HG03097 (cell line): ENCODE results near the gene STX8.
"Not testable (repeated sequence)": the region's sequence is repeated elsewhere in the genome, so short reads cannot be mapped to it uniquely, and the experiment has no call there.

Experiments used
- ATAC-seq: cut with Tn5 transposase; IDR thresholded peaks from one replicate; pipeline ENCODE4 v1.9.1; 2021; ENCODE audit not compliant: unreplicated experiment, low FRiP score

Gene STX8

DNA sequence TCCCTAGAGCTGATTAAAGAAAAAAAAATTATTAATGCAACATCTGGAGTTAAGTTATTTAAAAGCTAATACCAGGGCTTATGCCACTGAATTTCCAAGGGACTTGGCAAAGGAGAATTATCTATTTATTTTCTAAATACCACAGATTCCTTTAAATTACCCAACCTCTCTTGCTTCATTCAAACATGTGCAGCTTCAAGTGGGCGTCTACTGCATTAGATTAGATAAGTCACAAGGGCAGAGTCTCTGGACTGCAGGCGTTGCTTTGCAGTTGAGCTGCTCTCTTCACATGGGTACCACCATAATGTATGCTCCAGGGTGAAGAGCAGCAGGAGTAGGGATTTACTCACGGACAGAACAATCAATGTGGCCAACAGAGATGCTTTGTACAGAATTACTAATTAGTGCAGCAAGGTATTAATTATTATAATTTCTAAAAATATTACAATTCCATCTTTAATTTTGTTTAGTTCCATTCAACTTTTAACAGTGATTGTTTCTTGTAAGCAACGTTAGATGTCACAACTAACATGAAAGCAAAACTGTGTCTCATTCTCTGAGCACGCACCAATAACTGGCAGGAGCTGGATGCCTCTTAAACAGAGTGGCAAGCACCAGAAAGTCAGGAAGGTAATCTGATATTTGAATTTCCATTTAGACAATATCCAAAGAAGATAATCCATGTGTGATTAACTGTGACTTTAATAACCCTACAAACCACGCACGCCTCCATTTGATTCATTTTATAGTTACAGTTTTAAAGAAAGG lies 214.2 kb downstream of the STX8 start:
- ATAC-seq, result no peak

DNA sequence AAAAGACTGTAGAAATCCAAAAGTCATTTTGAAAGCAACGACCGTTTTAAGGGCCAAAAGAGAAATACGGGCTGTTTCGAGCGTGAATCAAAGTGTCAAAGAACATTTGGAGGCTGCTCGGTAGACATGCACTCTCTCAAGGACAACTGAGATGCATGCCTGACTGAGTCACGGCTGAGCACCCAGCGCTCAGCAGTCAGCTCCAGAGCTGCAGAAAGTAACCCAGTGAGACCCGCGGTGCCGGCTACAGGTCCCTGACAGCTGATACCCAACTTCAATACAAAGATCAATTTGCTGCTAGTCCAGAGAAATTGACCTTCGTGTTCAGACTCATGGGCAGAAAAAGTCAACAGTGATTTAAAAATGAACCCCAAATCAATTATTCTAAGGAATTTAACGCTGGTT lies 214.9 kb downstream of the STX8 start:
- no peak for ATAC-seq

DNA sequence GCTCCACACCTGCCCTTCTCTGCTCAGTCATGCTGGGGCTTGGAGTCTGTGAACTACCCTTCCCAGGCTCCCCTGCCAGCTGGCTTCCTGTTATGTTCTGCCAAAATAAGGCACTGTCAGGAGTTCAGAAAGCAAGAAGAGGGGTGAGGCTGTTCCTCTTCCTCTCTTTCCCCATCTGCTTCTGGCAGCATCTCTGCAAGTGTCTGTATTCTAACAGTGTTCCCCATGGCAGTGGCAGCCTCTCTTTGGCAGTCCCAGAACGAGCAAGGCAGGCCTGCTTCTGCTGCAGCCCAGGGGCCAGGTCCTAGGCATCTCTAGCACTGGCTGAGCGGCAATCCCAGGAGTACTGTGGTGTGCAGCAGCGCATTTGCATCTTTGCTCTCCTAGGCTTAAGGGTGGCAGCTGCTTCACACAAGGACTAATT lies 219.1 kb downstream of the STX8 start:
- ATAC-seq, result no peak

DNA sequence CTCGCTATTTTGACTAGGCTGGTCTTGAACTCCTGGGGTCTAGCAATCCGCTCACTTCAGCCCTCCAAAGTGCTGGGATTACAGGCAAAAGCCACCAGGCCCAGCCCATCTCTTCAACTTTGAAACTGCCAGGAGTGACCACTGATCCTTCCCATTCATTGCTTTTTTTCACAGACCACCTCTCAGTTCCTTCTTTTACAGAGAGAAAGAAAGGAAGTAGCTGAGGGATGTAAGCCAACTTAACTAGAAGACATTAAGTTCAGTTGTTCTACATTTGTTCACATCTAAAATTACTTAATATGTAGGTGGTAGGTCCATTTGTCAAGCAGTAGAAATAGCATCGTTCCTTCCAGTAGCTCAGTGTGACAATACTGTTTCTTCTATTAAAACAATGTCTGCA lies 219.8 kb downstream of the STX8 start:
- no peak for ATAC-seq

DNA sequence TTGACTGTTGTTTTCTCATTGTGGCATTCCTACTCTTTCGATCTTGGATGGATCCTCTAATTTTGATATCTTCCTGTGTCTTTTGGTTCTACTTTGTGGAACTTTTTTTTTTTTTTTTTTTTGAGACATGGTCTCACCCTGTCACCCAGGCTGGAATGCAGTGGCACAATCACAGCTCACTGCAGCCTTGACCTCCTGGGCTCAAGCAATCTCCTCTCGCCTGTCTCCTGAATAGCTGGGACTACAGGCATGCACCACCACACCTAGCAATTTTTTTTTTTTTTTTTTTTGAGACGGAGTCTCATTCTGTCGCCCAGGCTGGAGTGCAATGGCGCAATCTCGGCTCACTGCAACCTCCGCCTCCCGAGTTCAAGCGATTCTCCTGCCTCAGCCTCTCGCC lies 220.4 kb downstream of the STX8 start:
- not testable (repeated sequence) for ATAC-seq

DNA sequence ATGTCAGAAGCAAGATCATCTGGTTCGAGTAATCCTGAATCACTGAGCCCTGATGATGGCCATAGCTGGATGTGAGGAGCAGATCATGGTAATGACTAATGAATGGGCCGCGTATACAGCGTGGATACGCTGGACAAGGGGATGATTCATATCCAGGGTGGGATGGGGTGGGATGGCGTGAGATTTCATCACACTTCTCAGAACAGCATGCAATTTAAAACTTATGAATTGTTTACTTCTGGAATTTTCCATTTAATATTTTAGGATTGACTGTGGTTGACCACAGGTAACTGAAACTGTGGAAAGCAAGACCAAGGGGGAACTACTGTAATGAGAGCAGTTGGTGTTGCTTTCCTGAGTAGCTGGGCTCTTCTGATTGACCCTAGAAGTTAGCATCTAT lies 225.5 kb downstream of the STX8 start:
- ATAC-seq, result no peak

DNA sequence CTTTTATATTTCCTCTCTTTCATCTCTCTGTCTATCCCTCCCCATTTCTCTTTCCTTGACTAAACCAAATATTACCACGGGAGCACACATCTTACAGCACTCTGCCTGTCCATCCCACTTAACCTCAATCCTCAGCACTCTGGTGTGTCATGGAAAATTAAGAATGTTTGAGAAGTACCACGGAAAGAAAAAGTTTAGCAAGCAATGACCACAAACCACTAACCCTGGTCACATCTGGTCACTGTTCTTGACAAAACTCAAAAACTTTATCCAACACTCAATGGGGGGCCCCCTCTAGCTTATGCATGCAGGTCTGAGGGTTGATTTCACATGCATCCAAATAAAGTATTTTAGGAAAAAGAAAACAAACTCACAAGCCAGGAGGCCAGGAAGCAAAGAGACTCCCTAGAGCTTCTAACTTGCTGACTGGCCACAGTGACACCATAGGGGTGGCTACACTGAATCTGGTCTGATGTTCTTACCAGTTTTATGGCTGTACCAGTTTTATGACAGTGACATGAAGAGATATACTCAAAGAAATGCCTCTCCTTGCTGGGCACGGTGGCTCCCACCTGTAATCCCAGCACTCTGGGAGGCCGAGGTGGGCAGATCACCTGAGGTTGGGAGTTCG lies 229.2 kb downstream of the STX8 start:
- ATAC-seq, result no peak

DNA sequence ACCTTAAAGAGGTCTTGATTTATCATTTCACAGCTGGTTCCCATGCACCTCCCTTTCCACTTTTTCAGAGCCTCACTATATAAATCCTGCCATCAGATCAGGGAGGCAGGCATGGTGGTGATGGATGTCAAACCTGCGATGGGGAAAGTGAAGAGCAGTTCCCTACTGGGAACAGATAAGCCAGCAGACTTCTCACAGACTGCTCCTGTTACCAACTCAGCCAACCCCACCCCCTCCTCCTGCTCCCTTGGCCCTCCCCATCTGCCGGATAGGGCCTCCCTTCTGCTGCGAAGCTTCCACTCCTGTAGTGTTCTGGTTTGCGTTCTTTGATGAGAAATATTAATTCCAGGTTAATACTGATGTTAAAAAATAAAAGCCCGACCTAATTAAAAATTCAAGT lies 232.1 kb downstream of the STX8 start:
- ATAC-seq, result no peak

DNA sequence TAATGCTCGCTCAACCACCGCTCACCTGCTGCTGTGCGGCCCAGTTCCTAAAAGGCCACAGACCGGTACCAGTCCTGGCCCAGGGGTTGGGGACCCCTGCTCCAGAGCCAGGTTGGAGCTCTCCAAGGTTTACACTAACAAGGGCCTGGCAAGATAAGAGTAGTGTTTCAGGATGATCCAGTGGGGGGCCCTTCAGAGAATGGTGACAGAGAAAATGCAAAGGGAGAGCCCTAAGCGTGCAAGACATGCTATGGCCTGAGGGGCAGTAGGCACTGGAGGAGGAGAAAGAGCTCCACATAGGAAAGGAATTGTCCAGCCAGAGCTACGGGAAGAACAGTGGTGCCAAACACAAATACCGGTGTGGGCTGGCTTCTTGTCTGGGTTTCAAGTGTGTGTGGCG lies 233.4 kb downstream of the STX8 start:
- no peak for ATAC-seq

DNA sequence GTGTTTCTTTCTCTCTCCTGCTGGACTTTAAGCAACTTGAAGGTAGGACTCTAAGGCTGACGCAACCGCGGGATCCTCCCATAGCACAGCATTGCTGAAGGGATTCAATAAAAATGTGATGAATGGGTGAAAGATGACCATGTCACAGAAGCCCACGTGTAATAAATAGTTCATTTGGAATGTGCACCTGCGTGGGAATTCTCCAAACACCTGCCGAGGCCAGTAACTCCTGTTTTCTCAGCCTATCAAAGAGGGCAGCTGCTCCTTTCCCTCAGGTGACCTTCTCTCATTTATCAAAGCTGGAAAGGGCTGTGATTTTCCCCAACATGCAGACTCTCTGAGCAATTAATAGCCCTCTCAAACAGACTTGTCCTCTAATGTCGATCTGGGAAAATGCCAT lies 235.7 kb downstream of the STX8 start:
- no peak for ATAC-seq

DNA sequence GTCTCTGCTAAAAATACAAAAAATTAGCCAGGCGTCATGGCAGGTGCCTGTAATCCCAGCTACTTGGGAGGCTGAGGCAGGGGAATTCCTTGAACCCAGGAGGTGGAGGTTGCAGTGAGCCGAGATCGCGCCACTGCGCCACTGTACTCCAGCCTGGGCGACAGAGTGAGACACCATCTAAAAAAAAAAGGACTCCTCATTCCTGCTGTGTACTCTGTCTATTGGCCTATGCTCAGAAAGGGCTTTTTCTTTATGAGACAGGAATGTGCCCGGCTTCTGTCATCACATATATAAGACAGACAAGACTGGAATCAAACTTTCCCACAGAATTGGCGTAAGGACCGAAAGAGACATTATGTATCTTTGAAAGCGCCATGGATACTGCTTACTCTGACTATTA lies 236.1 kb downstream of the STX8 start:
- ATAC-seq, result not testable (repeated sequence)

DNA sequence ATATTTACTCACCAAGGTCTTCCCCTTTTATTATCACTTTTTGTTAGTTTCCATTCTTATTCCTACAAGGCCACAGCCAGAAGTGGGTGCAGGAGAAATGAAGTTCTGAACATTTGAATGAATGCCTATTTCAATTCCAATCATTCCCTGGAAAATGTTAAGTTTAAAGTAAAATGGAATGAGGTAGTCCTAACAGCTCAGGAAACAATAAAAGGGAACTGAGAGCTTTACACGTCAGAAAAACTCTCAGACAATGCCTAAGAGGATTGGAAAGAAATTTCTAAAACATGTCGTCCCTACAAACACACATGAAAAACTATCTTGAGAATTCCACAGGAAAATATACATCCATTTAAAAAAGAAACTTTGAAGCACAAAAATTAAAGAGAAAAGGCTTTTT lies 238.8 kb downstream of the STX8 start:
- no peak for ATAC-seq

DNA sequence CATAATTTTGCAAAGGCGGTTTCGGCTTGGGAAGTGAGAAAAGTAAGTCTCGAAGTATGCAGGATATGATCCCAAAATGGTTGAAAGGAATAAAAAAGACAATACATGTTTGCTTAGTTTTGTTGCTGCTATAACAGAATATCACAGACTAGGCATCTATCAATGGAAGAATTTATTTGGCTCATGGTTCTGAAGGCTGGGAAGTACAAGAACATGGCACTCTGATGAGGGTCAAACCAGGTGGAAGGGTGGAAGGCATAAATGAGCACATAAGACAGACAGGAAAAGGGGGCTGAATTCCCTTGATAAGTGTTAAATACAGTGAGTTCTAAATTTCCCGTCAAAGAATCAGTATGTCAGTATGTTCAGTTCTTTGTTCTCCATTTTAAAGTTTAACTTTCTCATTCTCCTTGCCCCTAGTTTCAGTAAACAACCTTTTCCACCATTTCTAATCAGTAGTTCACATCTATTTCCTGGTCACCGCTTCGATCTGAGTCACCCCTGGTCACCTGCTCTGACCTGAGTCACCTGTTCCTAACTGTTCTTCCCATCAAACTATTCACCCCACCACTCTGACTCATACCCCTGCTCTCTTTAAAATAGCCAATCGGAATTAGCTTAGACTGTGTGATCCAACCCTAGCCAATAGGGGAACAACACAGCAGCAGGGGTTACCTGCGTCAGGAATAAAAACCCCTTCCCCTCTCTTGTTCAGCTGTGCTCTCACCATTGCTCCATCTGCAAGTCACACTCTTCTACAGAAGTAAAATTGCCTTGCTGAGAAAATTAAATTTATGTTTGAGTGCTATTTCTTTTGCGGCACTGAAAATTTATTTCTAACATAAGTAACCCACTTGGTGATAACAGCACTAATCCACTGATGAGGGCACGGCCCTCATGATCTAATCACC lies 240.8 kb downstream of the STX8 start:
- ATAC-seq, result no peak

DNA sequence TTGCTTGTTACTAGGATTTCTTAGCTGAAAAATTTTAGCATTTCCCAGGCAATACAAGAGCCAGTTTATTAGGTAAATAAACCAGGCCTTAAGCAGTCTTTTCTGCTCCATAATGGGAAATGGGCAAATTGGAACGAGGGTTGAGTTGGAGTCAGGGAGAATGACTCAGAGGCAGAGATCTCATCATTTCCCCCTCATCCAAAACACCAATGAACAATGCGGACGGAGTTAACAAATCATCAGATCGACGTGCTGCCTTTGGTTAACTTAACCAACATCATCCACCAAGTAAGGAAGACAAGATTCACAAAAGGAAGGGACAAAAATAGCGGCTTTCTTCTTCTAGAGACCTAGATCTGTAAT lies 243.5 kb downstream of the STX8 start:
- no peak for ATAC-seq

DNA sequence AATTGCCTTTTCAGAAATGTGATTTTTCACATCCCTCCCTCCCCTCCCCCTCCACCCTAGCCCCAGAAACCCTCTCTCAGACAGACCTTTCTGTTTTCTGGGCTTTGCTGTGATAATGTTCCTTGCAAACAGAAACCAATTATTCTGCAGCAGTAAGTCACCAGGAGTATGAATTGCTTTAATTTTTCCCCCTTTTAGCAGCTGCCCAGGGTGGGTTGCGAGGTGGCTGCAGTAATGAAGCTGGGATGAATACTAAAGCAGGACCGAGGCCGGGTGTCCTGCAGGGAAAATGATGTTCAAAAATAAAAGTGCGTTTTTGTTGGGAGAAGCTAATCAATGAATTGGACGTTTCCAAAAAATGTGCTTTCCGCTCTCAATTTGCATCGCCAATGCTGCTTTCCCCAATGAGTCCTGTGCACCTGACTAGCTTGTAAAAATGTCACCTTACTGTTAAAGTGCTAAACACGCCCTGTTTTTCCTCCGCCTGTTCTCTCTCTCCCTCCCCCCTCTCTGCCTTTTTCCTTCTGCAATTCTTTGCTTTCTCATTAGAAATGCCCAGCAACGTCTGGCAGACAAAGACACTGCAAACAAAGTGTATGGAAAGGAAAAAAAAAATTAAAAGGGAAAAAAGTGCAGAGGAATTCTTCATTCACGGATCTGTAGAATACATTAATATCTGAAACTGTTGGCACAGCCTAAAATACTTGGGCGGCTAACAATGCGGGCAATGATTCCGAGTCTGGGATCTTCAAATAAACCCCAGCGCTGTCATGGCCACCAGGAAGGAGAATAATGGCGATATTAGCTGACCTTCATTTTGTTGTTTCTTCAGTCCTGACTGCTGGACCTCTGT lies 244.1 kb downstream of the STX8 start:
- ATAC-seq, result no peak

DNA sequence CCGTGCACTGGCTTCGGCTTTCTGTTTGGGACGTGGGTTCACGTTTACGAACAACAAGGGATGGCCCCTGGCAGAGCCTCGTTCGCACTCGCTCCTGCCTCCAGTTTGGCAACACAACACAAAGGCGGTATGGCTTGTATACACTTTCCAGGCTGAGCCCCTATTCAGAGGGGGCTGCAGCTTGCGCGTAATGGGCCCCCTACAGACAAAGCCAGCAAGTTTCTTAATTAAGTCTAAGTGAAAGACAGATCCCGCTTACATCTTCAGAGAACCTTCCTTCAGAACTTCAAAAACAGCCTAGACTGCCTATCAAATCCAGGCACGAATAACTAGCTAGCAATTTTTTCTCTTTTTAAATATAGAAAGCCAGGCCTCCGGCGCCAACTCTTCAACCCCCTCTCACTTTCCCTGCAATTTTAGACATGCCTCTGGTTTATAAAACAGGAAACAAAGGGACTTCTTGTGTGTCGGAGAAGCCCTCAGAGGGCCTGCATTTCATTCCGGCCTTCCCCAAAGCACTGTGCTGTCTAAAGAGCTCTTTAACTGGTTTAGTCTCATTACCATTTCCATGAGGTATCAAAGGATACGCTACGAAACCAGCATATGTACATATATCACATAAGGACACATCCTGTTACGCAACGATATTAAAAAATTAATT lies 244.9 kb downstream of the STX8 start:
- ATAC-seq, result no peak

DNA sequence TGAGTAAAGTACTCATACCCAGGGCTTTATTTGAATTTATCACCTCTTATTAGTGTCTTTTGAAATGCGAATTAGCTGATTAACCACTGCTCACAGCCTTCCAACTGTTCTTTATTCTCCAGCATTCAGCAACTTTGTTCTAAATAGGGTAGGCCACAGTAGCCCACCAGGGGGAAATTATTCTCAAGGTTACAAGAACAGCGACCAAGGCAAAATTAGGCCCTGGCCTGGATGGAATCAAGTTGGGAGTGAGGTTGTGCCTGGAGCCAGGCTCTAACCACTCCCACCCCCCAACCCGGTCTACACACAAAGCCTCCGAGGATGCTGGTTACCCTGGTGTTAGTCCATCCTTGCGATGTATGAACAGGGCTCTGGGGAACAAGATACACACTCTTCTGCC lies 245.5 kb downstream of the STX8 start:
- ATAC-seq, result no peak

DNA sequence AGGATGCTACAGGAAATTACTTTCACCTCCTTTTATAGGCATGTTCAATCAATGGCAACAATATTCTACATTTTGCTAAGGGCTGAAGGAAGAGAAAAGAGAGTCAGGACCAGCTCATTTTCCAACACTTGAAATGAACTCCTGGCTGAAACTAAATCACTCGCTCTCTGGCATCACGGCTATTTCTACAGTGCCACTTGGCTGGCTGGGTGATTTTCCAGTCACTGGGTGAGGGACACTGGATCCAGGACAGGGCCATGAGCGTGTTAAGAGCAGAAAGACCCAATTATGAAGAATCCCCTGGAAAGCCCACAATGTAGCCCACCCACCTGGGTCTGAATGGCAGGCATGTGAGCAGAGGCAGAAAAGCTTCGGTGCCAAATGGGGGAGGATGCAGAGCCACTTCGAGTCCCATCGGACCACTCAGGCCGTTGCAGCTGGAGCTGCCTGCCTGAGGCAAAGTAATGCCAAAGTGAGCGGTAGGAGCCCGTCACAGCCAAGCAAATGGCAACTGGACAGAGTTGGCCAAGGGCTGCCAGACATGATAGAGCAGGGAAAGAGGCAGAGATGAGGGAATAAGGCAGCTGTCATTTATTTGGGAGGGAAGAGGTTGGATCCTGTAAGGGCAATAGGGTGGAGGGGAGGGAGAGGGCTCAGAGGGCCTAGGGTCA lies 246.2 kb downstream of the STX8 start:
- ATAC-seq, result no peak

DNA sequence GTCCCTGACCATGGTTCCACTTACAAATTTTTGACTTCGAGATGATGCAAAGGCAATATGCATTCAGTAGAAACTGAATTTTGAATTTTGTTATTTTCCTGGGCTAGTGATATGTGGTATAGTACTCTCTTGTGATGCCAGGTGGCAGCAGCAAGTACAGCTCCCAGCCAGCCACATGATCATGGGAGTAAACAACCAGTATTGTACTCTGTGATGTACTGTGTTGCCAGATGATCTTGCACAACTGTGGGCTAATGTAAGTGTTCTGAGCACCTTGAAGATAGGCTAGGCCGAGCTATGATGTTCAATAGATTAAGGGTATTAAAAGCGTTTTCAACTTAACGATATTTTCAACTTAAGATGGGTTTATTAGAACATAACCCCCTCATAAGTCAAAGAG lies 250.8 kb downstream of the STX8 start:
- no peak for ATAC-seq

DNA sequence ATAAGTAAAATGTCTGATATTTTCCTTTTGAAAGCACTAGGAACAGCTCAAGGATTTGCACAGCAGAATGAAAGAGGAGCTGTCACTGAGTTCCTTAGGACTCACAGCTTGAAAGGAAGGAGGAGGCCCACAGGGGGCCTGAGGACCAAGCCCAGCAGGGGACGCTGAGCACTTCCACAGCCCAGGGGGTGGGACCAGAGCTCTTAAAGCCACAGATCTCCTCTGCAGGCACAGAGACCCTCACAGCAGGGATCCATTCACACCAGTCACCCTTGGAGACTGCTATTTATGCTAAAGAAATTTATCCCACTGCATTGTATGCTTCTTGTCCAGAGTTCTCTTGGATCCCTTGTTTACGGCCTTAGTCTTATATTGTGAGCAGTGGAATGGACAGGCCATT lies 253.3 kb downstream of the STX8 start:
- no peak for ATAC-seq
